Right lobe of liver (tissue), 4 donors: ENCODE results near the gene RALGAPA2.

Source experiments
- POLR2A ChIP-seq: fragments of 450-650 bp; IDR thresholded peaks from one replicate; pipeline ENCODE4 v1.6.1; 2017; ENCODE audit warnings: antibody characterized with exemption, mild to moderate bottlenecking
- TF ChIP-seq, protein P1 (sequence below), 4 donors: fragments of 200-600 bp in 3 of 4; fragments of 450-650 bp in 1 of 4; IDR thresholded peaks; one replicate each; pipeline versions ENCODE4 v1.5.1 to v1.8.0; 2016 to 2022; ENCODE audit warnings: antibody characterized with exemption in 4 of 4, mild to moderate bottlenecking in 2 of 4
- donor health status: DM: no; HTN: no; CAD: no.
- donor health status: DM: no; HTN: no; CAD: no.
- donor health status: DM: no; HTN: yes; CAD: no.

DNA sequence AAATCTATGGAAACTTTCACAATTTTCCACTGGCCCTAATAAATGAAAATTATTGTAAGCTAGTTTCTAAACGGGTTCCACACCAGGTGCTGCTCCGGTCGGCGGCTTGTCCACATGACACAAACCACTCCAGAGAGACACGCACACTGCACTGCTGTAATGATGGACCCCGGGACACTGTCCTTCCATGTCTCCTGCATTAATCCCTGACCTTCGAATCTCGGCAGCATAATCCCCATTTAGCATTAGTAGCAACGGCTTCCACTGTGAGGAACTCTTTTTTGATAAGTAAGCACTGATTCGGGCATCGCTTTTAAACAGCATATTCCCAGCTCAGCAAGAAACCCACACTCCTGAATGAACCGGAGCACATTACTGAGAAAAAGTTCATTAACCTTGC is 301.0 kb downstream of the RALGAPA2 start:
- TF ChIP-seq, protein P1, sequence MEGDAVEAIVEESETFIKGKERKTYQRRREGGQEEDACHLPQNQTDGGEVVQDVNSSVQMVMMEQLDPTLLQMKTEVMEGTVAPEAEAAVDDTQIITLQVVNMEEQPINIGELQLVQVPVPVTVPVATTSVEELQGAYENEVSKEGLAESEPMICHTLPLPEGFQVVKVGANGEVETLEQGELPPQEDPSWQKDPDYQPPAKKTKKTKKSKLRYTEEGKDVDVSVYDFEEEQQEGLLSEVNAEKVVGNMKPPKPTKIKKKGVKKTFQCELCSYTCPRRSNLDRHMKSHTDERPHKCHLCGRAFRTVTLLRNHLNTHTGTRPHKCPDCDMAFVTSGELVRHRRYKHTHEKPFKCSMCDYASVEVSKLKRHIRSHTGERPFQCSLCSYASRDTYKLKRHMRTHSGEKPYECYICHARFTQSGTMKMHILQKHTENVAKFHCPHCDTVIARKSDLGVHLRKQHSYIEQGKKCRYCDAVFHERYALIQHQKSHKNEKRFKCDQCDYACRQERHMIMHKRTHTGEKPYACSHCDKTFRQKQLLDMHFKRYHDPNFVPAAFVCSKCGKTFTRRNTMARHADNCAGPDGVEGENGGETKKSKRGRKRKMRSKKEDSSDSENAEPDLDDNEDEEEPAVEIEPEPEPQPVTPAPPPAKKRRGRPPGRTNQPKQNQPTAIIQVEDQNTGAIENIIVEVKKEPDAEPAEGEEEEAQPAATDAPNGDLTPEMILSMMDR (IDR thresholded peaks at IDR 0.05), result no peak
- no peak for TF ChIP-seq POLR2A
